ENCODE measurements around the gene BRI3BP.
"Not testable (repeated sequence)": the region's sequence is repeated elsewhere in the genome, so short reads cannot be mapped to it uniquely, and the experiment has no call there.

The BRI3BP gene

GRCh38 chr12:124971603-124972002 lies 21.8 kb upstream of the BRI3BP start:
- in situ Hi-C loops (cut with MboI; ENCODE audit: low sequenced_read_pairs) = no loop called here

GRCh38 chr12:124972211-124972610 lies 21.2 kb upstream of the BRI3BP start:
- in situ Hi-C loops (cut with MboI; ENCODE audit: low sequenced_read_pairs) = no loop called here

GRCh38 chr12:124975276-124975675 lies 18.2 kb upstream of the BRI3BP start:
- in situ Hi-C loops (cut with MboI; ENCODE audit: low sequenced_read_pairs) = no loop called here

DNA sequence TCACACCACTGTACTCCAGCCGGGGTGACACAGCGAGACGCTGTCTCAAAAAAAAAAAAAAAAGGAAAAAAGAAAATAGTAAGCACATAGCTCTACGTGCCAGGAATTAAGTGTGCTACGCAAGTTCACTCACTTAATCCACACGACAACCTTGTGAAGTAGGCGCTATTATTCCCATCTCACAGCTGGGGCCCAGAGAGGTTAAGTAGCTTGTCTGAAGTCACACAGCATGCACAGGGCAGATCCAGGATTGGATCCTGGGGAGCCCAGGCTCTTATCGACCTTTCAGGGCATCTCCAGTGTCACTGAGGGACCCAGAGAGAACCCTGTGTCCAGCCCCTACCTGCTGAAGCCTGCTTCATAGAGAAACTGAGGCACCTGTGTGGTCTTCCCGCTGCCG lies 16.4 kb upstream of the BRI3BP start:
- in situ Hi-C loops (cut with MboI; ENCODE audit: low sequenced_read_pairs) = no loop called here

GRCh38 chr12:124979568-124979967 lies 13.9 kb upstream of the BRI3BP start:
- in situ Hi-C loops (cut with MboI; ENCODE audit: low sequenced_read_pairs) = no loop called here

- in situ Hi-C loops (cut with MboI; ENCODE audit: low sequenced_read_pairs) = no loop called here
Measured at GRCh38 chr12:124980098-124980892, 13.2 kb upstream of the BRI3BP start.

- in situ Hi-C loops (cut with MboI; ENCODE audit: low sequenced_read_pairs) = not testable (repeated sequence)
Measured at GRCh38 chr12:124986876-124987275, 6.6 kb upstream of the BRI3BP start.

DNA sequence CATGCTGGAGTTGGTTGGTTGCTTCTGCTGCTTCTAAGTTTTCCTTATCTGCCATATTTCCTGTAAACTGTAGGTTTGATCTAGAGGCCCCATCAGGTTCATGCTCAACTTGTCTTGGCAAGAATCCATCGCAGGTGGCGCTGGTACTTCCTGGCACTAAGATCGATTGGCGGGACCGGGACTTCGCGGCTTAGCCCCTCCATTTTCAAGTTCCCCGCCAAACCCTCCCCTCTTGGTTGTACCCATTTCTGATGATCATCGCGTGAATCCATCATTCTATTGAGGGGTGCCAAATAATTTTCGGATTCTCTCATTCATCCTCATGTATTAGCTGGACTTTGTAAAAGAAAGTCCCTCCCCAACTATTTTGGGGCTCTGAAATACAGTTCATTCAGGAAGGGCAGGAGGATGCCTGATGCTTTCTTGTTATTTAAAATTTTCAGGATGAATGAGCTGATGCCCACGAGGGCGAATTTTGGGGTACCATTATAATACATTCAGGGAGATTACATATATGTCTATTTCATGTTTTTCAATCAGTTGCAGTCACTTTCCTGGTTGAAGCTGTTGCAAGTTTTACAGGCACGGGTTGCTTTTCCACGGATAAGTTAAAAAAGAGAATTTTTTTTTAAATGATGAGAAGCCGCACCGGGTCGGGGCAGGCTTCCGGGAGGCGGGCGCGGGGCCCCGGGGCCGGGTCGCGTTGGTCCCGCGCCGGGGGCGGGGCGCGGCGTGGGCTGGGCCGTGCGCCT lies 395 bp upstream of the BRI3BP start:
- in situ Hi-C loops (cut with MboI; ENCODE audit: low sequenced_read_pairs) = no loop called here

- in situ Hi-C loops (cut with MboI; ENCODE audit: low sequenced_read_pairs) = no loop called here
Measured at GRCh38 chr12:124994437-124994975, 1.1 kb downstream of the BRI3BP start.

DNA sequence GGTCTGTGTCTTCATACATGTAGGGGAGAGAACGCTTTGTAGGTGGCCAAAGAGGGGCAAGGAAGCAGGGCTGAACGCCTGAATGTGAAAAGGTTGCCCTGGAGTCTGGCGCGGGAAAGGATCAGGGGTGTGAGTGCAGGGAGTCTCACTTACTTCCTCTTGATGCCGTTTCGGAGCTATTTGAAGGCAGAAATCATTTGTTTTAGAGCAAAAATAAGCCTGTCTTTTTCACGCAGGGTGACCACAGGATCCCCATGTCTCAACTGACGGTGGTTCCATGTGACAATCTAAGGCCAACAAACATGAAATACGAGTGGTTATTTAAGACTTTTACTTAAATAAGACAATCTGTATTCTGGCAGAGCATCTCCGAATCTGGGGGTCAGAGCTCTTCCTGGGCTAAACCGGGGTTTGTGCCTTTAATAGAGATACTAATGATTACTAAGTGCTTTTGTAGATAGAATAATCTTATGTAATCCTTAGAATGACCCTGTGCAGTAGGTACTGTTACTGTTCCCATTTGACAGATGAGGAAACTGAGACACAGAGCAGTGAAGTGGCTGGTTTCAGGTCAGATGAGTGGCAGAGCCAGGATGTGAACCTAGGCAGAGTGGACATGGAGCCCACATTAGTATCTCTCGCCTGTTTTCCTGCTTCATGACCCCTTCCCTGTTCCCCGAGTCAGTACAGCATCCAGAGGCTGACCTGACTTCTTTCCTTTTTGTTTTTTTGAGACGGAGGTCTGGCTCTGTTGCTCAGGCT lies 1.9 kb downstream of the BRI3BP start:
- in situ Hi-C loops (cut with MboI; ENCODE audit: low sequenced_read_pairs) = no loop called here

- in situ Hi-C loops (cut with MboI; ENCODE audit: low sequenced_read_pairs) = no loop called here
Measured at GRCh38 chr12:124998705-124999104, 5.3 kb downstream of the BRI3BP start.

DNA sequence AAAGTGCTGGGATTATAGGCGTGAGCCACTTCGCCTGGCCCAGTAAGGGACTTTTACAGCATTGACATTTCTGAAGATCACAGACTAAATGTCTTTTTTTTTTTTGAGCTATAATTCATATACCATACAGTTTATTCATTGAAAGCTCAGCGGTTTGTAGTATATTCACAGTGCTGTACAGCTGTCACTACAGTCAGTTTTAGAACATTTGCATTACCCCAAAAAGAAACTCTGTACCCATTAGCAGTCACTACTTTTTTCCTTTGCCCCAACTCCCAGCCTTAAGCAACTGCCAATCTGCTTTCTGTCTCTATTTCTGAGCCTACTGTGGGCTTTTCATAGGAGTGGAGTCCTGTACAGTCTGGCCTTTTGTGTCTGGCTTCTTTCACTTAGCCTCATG lies 8.2 kb downstream of the BRI3BP start:
- in situ Hi-C loops (cut with MboI; ENCODE audit: low sequenced_read_pairs) = no loop called here

GRCh38 chr12:125003021-125003420 lies 9.6 kb downstream of the BRI3BP start:
- in situ Hi-C loops (cut with MboI; ENCODE audit: low sequenced_read_pairs) = no loop called here

DNA sequence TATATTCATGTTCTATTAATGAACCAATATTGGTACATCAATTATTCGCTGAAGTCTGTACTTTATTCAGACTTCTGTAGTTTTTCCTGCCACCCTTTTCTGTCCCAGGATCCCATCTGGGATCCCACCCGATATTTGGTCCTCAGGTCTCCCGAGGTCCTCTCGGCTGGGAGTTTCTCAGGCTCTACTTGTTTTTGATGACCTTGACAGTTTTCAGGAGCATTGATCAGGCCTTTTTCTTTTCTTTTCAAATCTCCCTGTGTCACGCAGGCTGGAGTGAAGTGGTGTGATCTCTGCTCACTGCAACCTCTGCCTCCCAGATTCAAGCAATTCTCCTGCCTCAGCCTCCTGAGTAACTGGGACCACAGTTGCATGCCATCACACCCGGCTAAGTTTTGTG lies 11.2 kb downstream of the BRI3BP start:
- in situ Hi-C loops (cut with MboI; ENCODE audit: low sequenced_read_pairs) = no loop called here

GRCh38 chr12:125005652-125006051 lies 12.2 kb downstream of the BRI3BP start:
- in situ Hi-C loops (cut with MboI; ENCODE audit: low sequenced_read_pairs) = no loop called here

- in situ Hi-C loops (cut with MboI; ENCODE audit: low sequenced_read_pairs) = no loop called here
Measured at GRCh38 chr12:125006365-125006764, 12.9 kb downstream of the BRI3BP start.

- in situ Hi-C loops (cut with MboI; ENCODE audit: low sequenced_read_pairs) = no loop called here
Measured at GRCh38 chr12:125013816-125014442, 20.5 kb downstream of the BRI3BP start.

DNA sequence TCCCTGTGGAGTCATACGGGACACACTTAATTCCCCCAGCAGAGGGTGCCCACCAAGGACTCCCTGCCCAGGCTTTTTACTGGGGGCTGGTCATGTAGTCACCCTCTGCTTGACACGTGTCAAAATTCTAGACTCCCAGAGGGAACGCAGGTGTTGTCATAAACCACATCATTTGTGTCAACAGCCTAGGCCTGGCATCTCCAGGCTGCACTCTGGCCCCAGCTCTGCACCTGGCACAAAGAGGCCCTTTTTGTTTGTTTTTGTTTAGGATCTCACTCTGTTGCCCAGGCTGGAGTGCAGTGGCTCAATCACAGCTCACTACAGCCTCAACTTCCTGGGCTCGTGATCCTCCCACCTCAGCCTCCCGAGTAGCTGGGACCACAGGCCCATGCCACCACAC lies 21.1 kb downstream of the BRI3BP start:
- in situ Hi-C loops (cut with MboI; ENCODE audit: low sequenced_read_pairs) = no loop called here

GRCh38 chr12:125015680-125016310 lies 22.4 kb downstream of the BRI3BP start:
- in situ Hi-C loops (cut with MboI; ENCODE audit: low sequenced_read_pairs) = no loop called here

DNA sequence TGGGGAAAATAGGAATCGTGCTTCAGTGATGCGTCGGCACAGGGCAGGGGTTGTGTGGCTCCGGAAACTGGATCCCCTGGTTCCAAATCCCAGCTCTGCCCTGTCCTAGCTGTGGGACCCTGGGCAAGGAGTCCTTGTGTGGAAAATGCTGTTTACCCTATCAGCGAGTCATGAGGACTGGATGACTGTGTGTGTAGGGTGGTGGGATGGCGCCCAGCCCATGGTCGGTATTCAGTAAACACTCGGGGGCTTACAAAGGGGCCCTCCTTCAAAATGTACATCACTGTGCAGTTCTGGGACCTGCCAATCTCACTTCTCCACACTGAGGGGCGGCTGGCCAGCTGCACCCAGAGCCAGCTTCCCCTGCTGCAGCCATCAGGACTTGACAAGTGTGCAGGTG lies 24.4 kb downstream of the BRI3BP start:
- in situ Hi-C loops (cut with MboI; ENCODE audit: low sequenced_read_pairs) = no loop called here
